ENCODE measurements around the gene CAVIN2.

GRCh38 chr2:191836853-191837769 is 9.8 kb downstream of the CAVIN2 start:
- TF ChIP-seq, protein P1, sequence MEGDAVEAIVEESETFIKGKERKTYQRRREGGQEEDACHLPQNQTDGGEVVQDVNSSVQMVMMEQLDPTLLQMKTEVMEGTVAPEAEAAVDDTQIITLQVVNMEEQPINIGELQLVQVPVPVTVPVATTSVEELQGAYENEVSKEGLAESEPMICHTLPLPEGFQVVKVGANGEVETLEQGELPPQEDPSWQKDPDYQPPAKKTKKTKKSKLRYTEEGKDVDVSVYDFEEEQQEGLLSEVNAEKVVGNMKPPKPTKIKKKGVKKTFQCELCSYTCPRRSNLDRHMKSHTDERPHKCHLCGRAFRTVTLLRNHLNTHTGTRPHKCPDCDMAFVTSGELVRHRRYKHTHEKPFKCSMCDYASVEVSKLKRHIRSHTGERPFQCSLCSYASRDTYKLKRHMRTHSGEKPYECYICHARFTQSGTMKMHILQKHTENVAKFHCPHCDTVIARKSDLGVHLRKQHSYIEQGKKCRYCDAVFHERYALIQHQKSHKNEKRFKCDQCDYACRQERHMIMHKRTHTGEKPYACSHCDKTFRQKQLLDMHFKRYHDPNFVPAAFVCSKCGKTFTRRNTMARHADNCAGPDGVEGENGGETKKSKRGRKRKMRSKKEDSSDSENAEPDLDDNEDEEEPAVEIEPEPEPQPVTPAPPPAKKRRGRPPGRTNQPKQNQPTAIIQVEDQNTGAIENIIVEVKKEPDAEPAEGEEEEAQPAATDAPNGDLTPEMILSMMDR (IDR thresholded peaks at IDR 0.05) = no peak
- TF ChIP-seq SMAD3 (CRISPR knock-in tag; IDR thresholded peaks at IDR 0.05; ENCODE audit: borderline replicate concordance) = no peak
